MM.1S (cell line): ENCODE results near the gene ZNF627.
A peak's percentile ranks its signal among the peaks of the same experiment; 100 is the strongest.

ENCODE experiments used
- DNase-seq: peaks from one replicate; pipeline ENCODE4 v3.0.0-alpha.2; 2015
- H2AFZ ChIP-seq: fragments of 300-600 bp; sonication (generic); 2 replicates; pipeline ENCODE4 v1.6.0; 2016; ENCODE audit warnings: antibody characterized with exemption, low read length
- H3F3A ChIP-seq: fragments of 300-600 bp; sonication (generic); 2 replicates; pipeline ENCODE4 v1.6.1; 2016; ENCODE audit warnings: mild to moderate bottlenecking, antibody characterized with exemption, low read length, moderate library complexity, mixed read lengths; ENCODE audit not compliant: insufficient read depth
- H3K27ac ChIP-seq: fragments of 300-600 bp; sonication (generic); 2 replicates; pipeline ENCODE4 v1.5.1; 2016; ENCODE audit warnings: mild to moderate bottlenecking, low read length
- H3K27me3 ChIP-seq: fragments of 300-600 bp; sonication (generic); replicated peaks from 2 replicates; pipeline ENCODE4 v1.6.0; 2016; ENCODE audit warnings: low read length; ENCODE audit not compliant: insufficient read depth
- H3K36me3 ChIP-seq: fragments of 300-600 bp; sonication (generic); replicated peaks from 2 replicates; pipeline ENCODE4 v1.6.1; 2016; ENCODE audit warnings: mild to moderate bottlenecking, low read length, mixed read lengths; ENCODE audit not compliant: insufficient read depth
- H3K4me1 ChIP-seq: fragments of 300-600 bp; sonication (generic); 2 replicates; pipeline ENCODE4 v1.6.1; 2016; ENCODE audit warnings: low read length, mixed read lengths
- H3K4me2 ChIP-seq: fragments of 300-600 bp; sonication (generic); 2 replicates; pipeline ENCODE4 v1.6.0; 2016; ENCODE audit warnings: low read depth, low read length
- H3K4me3 ChIP-seq: fragments of 300-600 bp; sonication (generic); 2 replicates; pipeline ENCODE4 v1.5.1; 2016; ENCODE audit warnings: low read length, mixed read lengths
- H3K79me2 ChIP-seq: fragments of 300-600 bp; sonication (generic); 2 replicates; pipeline ENCODE4 v1.6.1; 2016; ENCODE audit warnings: mixed run types, low read length, mixed read lengths
- H3K9ac ChIP-seq: fragments of 300-600 bp; sonication (generic); 2 replicates; pipeline ENCODE4 v1.6.1; 2016; ENCODE audit warnings: low read length, mixed read lengths
- H3K9me2 ChIP-seq: fragments of 300-600 bp; sonication (generic); replicated peaks from 2 replicates; pipeline ENCODE4 v1.6.1; 2016; ENCODE audit warnings: mild to moderate bottlenecking, low read length, mixed read lengths; ENCODE audit not compliant: insufficient read depth
- H3K9me3 ChIP-seq: fragments of 300-600 bp; sonication (generic); replicated peaks from 2 replicates; pipeline ENCODE4 v1.6.1; 2016; ENCODE audit warnings: mild to moderate bottlenecking, low read length, mixed read lengths; ENCODE audit not compliant: insufficient read depth
- H4K20me1 ChIP-seq: fragments of 300-600 bp; sonication (generic); 2 replicates; pipeline ENCODE4 v1.6.1; 2016; ENCODE audit warnings: mild to moderate bottlenecking, low read length, moderate library complexity, mixed read lengths; ENCODE audit not compliant: insufficient read depth
- CTCF ChIP-seq: fragments of 300-600 bp; sonication (generic); IDR thresholded peaks from 2 replicates; pipeline ENCODE4 v1.5.1; 2016; ENCODE audit warnings: antibody characterized with exemption, low read length, mixed read lengths
- EZH2 ChIP-seq: fragments of 300-600 bp; sonication (generic); optimal IDR thresholded peaks from 2 replicates; pipeline ENCODE3; 2017; ENCODE audit warnings: low read depth, mild to moderate bottlenecking, antibody characterized with exemption, low read length, mixed read lengths
- EZH2phosphoT487 ChIP-seq: fragments of 300-600 bp; sonication (generic); IDR thresholded peaks from 2 replicates; pipeline ENCODE4 v1.6.1; 2018; ENCODE audit warnings: antibody characterized with exemption, low read length

Gene ZNF627

GRCh38 chr19:11639245-11639601 lies 41.9 kb downstream of the ZNF627 start:
- no peak for DNase-seq
- peak overlapping the region; percentile 95; the same call in 1 of the 2 replicates for H3K4me3 ChIP-seq
- no peaks in the 10 kb centered on the region for H3K9me2 ChIP-seq
- H4K20me1 ChIP-seq = no peaks in the 10 kb centered on the region
- no peaks in the 10 kb centered on the region for H3K4me1 ChIP-seq
- peaks cover 3% of the 10 kb centered on the region; the same call in 1 of the 2 replicates for H3K79me2 ChIP-seq
- H3K9ac ChIP-seq = no peak overlapping the region
- no peaks in the 10 kb centered on the region for H3F3A ChIP-seq
- H3K9me3 ChIP-seq = no peaks in the 10 kb centered on the region
- no peaks in the 10 kb centered on the region for H3K27me3 ChIP-seq
- H3K27ac ChIP-seq = no peak overlapping the region
- H2AFZ ChIP-seq = peak overlapping the region; percentile 96
- peak overlapping the region; percentile 97 for H3K4me2 ChIP-seq
- TF ChIP-seq EZH2 (no peak), CTCF (no peak), EZH2phosphoT487 (no peak)
- no peaks in the 10 kb centered on the region for H3K36me3 ChIP-seq

- Histone ChIP-seq H3F3A (no peaks in the 10 kb centered on the region), H3K9me2 (no peaks in the 10 kb centered on the region), H3K79me2 (peaks cover 3% of the 10 kb centered on the region; the same call in 1 of the 2 replicates), H3K9ac (peak overlapping the region; percentile 73), H3K4me2 (peak overlapping the region; percentile 97), H3K27me3 (no peaks in the 10 kb centered on the region), H4K20me1 (no peaks in the 10 kb centered on the region), H3K36me3 (no peaks in the 10 kb centered on the region), H3K9me3 (no peaks in the 10 kb centered on the region), H3K4me3 (peak overlapping the region; percentile 95), H3K27ac (peak overlapping the region; percentile 31; the same call in 1 of the 2 replicates), H3K4me1 (no peaks in the 10 kb centered on the region), H2AFZ (peak overlapping the region; percentile 99)
- peak; percentile 98 for DNase-seq
- TF ChIP-seq CTCF = no peak
- no peak for TF ChIP-seq EZH2phosphoT487
- no peak for TF ChIP-seq EZH2
Observed at GRCh38 chr19:11639602-11640471, 42.6 kb downstream of the ZNF627 start.

GRCh38 chr19:11641244-11641643 lies 44.0 kb downstream of the ZNF627 start:
- no peaks in the 10 kb centered on the region for H3K36me3 ChIP-seq
- H3F3A ChIP-seq = no peaks in the 10 kb centered on the region
- H3K79me2 ChIP-seq = peaks cover 3% of the 10 kb centered on the region; the same call in 1 of the 2 replicates
- H3K27me3 ChIP-seq = no peaks in the 10 kb centered on the region
- H3K9me3 ChIP-seq = no peaks in the 10 kb centered on the region
- H2AFZ ChIP-seq = no peak overlapping the region
- no peak overlapping the region for H3K9ac ChIP-seq
- H3K4me2 ChIP-seq = no peak overlapping the region
- H3K27ac ChIP-seq = no peak overlapping the region
- no peak overlapping the region for H3K4me3 ChIP-seq
- TF ChIP-seq EZH2phosphoT487 = no peak
- TF ChIP-seq CTCF = no peak
- TF ChIP-seq EZH2 = no peak
- H4K20me1 ChIP-seq = no peaks in the 10 kb centered on the region
- H3K9me2 ChIP-seq = no peaks in the 10 kb centered on the region
- no peak for DNase-seq
- no peaks in the 10 kb centered on the region for H3K4me1 ChIP-seq
